Measurements from ENCODE around the gene PLXNB2.

GRCh38 chr22:50311606-50312351 is 4.3 kb upstream of the PLXNB2 start:
- TF ChIP-seq CTCF (IDR thresholded peaks at IDR 0.05) (no peak), POLR2A (IDR thresholded peaks at IDR 0.05) (no peak)

Data from heart left ventricle (tissue), 13 donors.